Progenitor cell of endocrine pancreas (in vitro differentiated cells): Measurements from ENCODE around the gene TMEM72. TPM values are rescaled to one million over a fixed set of nuclear protein-coding genes. Genes with fewer than 3 reads are reported as not detected.

Experiments
- DNase-seq: peaks from one replicate; pipeline ENCODE4 v3.0.0; 2021; ENCODE audit warnings: low spot score; ENCODE audit not compliant: unreplicated experiment
- H3K27ac Mint-ChIP-seq: 2 replicates; pipeline ENCODE4 v1.8.0; 2021; ENCODE audit warnings: mild to moderate bottlenecking, moderate library complexity, mixed read lengths
- H3K27me3 Mint-ChIP-seq: 2 replicates; pipeline ENCODE4 v1.8.0; 2021; ENCODE audit warnings: mixed read lengths
- H3K36me3 Mint-ChIP-seq: 2 replicates; pipeline ENCODE4 v1.8.0; 2022; ENCODE audit warnings: mixed read lengths; ENCODE audit not compliant: insufficient read depth
- H3K4me1 Mint-ChIP-seq: 2 replicates; pipeline ENCODE4 v1.8.0; 2021; ENCODE audit warnings: low read depth, mixed read lengths
- H3K4me3 Mint-ChIP-seq: 2 replicates; pipeline ENCODE4 v1.8.0; 2021; ENCODE audit warnings: low read depth, mild to moderate bottlenecking, moderate library complexity, mixed read lengths
- H3K9me3 Mint-ChIP-seq: 2 replicates; pipeline ENCODE4 v1.8.0; 2021; ENCODE audit warnings: low read depth, mixed read lengths
- total RNA-seq: library from RNA; stranded (reverse); gene quantifications from 2 replicates; pipeline ENCODE4 v1.2.1, GENCODE V29; 2021
- TF ChIP-seq, protein P1 (sequence below): fragments of 200-600 bp; sonication (generic); IDR thresholded peaks from one replicate; pipeline ENCODE4 v1.5.0; 2021; ENCODE audit warnings: antibody characterized with exemption, mild to moderate bottlenecking; ENCODE audit not compliant: unreplicated experiment

Gene TMEM72
- total RNA-seq, 1 donor from 2014 or later = 0.93 TPM

DNA sequence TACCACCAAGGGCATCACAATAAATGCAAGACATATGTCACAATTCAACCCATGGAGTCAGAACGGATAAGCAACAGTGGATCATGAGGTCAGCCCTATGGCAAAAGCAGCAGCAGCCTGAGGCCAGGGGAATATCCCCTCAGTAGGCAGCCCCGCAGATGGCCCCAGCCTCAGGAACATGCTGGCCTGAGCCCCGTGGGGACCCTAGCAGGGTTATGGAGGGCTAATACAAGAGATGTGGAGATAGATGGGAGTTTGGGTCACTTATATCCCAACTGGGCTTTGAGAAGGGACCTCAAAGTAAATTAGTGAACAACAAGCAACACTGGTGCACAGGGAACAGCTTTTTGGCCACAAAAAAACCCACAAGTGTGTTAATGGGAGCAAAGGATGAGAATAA, 9.1 kb downstream of the TMEM72 start:
- TF ChIP-seq, protein P1, sequence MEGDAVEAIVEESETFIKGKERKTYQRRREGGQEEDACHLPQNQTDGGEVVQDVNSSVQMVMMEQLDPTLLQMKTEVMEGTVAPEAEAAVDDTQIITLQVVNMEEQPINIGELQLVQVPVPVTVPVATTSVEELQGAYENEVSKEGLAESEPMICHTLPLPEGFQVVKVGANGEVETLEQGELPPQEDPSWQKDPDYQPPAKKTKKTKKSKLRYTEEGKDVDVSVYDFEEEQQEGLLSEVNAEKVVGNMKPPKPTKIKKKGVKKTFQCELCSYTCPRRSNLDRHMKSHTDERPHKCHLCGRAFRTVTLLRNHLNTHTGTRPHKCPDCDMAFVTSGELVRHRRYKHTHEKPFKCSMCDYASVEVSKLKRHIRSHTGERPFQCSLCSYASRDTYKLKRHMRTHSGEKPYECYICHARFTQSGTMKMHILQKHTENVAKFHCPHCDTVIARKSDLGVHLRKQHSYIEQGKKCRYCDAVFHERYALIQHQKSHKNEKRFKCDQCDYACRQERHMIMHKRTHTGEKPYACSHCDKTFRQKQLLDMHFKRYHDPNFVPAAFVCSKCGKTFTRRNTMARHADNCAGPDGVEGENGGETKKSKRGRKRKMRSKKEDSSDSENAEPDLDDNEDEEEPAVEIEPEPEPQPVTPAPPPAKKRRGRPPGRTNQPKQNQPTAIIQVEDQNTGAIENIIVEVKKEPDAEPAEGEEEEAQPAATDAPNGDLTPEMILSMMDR = no peak
- Mint-ChIP-seq H3K4me1 (no peaks in the 10 kb centered on the region), H3K9me3 (peaks cover 11% of the 10 kb centered on the region), H3K4me3 (no peak overlapping the region), H3K36me3 (peaks cover 7% of the 10 kb centered on the region), H3K27ac (no peak overlapping the region), H3K27me3 (peaks cover 13% of the 10 kb centered on the region)
- DNase-seq = no peak

DNA sequence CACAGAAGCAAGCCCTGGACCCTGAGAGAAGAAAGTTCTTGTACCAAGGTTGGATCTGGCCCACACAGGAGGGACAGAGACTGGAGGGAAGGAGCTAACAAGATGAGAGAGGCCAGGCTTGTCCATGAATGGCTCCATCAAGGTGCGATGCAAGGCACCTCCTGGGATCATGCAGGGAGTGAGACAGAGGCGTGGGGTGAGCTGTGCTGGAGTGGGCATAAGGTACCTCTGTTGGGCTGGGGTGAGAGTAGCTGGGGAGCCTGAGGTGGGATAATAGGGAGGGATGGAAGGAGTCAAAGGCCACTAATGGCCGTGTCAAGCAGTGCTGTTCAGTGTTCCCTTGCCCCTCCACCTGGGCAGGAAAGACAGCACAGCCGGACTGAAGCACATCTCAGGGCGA, 9.9 kb downstream of the TMEM72 start:
- TF ChIP-seq, protein P1 = no peak
- H3K27ac Mint-ChIP-seq = no peak overlapping the region
- H3K4me3 Mint-ChIP-seq = no peak overlapping the region
- no peaks in the 10 kb centered on the region for H3K4me1 Mint-ChIP-seq
- H3K27me3 Mint-ChIP-seq = peaks cover 13% of the 10 kb centered on the region
- peaks cover 11% of the 10 kb centered on the region for H3K9me3 Mint-ChIP-seq
- H3K36me3 Mint-ChIP-seq = peaks cover 7% of the 10 kb centered on the region
- no peak for DNase-seq

DNA sequence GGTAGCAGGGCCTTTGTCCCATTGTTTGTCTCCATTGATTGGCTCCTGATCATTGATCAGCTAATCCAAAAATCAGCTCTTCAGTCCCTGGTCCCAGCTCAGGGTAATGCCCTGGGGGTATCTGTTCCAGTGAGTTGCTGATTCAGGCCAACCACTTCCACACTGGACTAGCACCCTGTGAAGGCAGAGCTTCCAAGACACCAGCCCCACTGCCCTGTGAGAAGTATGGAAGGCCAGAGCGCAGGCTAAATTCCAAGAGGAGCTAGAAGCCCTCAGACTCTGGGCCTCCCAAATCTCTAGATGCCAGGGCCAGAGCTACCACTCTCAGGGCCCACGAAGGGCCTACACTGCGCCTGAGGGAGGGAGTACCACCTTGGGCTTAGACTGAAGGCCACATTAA, 10.4 kb downstream of the TMEM72 start:
- H3K4me1 Mint-ChIP-seq = no peaks in the 10 kb centered on the region

DNA sequence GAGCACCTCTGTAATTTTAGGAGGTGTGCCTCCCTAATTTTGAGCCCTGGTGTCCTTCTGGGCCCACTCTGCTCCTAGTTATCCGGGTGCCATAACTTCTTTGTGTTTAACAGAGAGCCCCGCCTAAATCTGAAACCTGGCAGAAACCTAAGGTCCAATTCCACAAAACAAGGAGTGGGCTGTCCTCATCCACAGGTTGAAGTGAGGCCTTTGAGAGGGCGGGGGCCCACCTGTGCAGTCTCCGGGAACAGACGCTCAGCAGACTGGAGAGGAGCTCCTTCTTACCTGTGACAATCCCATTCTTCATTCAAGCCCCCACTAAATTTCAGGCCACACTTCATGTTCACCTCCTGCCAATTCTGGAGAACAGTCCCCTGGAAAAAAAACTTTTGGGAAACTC, 10.9 kb downstream of the TMEM72 start:
- Mint-ChIP-seq H3K36me3 (peaks cover 7% of the 10 kb centered on the region), H3K4me3 (no peak overlapping the region), H3K27me3 (peaks cover 11% of the 10 kb centered on the region), H3K9me3 (peaks cover 10% of the 10 kb centered on the region), H3K4me1 (no peaks in the 10 kb centered on the region), H3K27ac (no peak overlapping the region)
- TF ChIP-seq, protein P1 = no peak
- no peak for DNase-seq

More for the DNA sequence above, 10.4 kb downstream of the TMEM72 start:
- TF ChIP-seq, protein P1 = no peak
- no peak overlapping the region for H3K27ac Mint-ChIP-seq
- H3K27me3 Mint-ChIP-seq = peaks cover 13% of the 10 kb centered on the region
- DNase-seq = no peak
- peaks cover 7% of the 10 kb centered on the region for H3K36me3 Mint-ChIP-seq
- no peak overlapping the region for H3K4me3 Mint-ChIP-seq
- H3K9me3 Mint-ChIP-seq = peaks cover 11% of the 10 kb centered on the region

DNA sequence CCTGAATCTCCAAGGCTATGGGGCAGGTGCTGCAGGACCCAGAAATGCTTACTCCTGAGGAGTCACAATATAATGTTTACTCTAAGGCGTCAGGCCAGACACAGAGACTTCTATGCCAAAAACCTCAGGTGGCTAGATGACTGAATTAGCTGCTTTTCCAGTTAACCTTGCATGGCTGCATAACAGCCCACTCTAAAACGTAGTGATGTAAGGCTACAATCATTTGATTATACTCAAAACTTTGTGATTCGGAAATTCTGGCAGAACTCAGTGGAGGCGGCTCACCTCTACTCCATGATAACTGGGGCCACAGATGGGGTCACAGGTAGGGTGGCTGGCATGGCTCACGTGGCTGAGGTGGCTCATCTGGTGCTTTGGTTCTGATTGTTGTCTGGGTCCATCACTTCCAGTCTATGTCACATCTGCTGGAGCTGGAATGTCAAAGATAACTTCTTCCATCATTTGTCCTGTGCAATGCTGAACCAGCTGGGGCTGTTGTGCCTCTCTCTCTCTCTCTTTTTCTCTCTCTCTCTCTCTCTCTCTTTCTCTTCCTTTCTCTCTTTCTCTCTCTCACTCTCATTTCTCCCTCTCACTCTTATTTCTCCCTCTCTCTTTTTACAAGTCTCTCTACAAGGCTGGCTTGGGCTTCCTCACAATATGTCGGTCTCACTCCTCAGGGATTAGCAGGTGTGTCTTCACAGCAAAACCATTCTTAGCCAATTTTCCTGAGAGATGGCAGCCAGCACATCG, 11.8 kb downstream of the TMEM72 start:
- H3K4me1 Mint-ChIP-seq = no peaks in the 10 kb centered on the region
- H3K9me3 Mint-ChIP-seq = peaks cover 2% of the 10 kb centered on the region
- H3K36me3 Mint-ChIP-seq = peaks cover 1% of the 10 kb centered on the region
- no peak for DNase-seq
- H3K27ac Mint-ChIP-seq = no peak overlapping the region
- peaks cover 12% of the 10 kb centered on the region for H3K27me3 Mint-ChIP-seq
- TF ChIP-seq, protein P1 = no peak
- H3K4me3 Mint-ChIP-seq = no peak overlapping the region
